Activated gamma-delta T cell treated with Interleukin-2 at 50 U/mL for 16 hours (primary cell): Measurements from ENCODE around the gene TBL1X.
"Not testable (repeated sequence)": the region's sequence is repeated elsewhere in the genome, so short reads cannot be mapped to it uniquely, and the experiment has no call there.

Source experiments
- DNase-seq: peaks from one replicate; pipeline ENCODE4 v3.0.0-alpha.2; 2020

The TBL1X gene

GRCh38 chrX:9464435-9465371 lies at the start of gene TBL1X:
Gene TBL1X (plus strand): TSS chrX:9465058. CDS start chrX:9653587, 188,529 bp downstream.
- DNase-seq = peak; percentile 33

GRCh38 chrX:9416562-9417348 lies 48.1 kb upstream of the TBL1X start:
- no peak for DNase-seq

- no peak for DNase-seq
Observed at GRCh38 chrX:9418262-9418661, 46.6 kb upstream of the TBL1X start.

- DNase-seq = no peak
Observed at GRCh38 chrX:9420275-9421265, 44.3 kb upstream of the TBL1X start.

GRCh38 chrX:9429767-9430166 lies 35.1 kb upstream of the TBL1X start:
- no peak for DNase-seq

- no peak for DNase-seq
Observed at GRCh38 chrX:9430346-9430921, 34.4 kb upstream of the TBL1X start.

GRCh38 chrX:9431281-9431680 lies 33.6 kb upstream of the TBL1X start:
- no peak for DNase-seq

GRCh38 chrX:9433596-9433995 lies 31.3 kb upstream of the TBL1X start:
- DNase-seq = no peak

GRCh38 chrX:9434051-9434550 lies 30.8 kb upstream of the TBL1X start:
- no peak for DNase-seq

GRCh38 chrX:9435086-9435485 lies 29.8 kb upstream of the TBL1X start:
- not testable (repeated sequence) for DNase-seq

- DNase-seq = no peak
Observed at GRCh38 chrX:9436812-9437211, 28.0 kb upstream of the TBL1X start.

GRCh38 chrX:9438933-9439494 lies 25.8 kb upstream of the TBL1X start:
- no peak for DNase-seq

- no peak for DNase-seq
Observed at GRCh38 chrX:9440116-9440844, 24.6 kb upstream of the TBL1X start.

- DNase-seq = no peak
Observed at GRCh38 chrX:9442056-9442455, 22.8 kb upstream of the TBL1X start.

- no peak for DNase-seq
Observed at GRCh38 chrX:9443327-9443726, 21.5 kb upstream of the TBL1X start.

- no peak for DNase-seq
Observed at GRCh38 chrX:9447906-9448305, 17.0 kb upstream of the TBL1X start.

GRCh38 chrX:9456250-9457074 lies 8.4 kb upstream of the TBL1X start:
- no peak for DNase-seq

GRCh38 chrX:9458034-9458433 lies 6.8 kb upstream of the TBL1X start:
- DNase-seq = not testable (repeated sequence)

- no peak for DNase-seq
Observed at GRCh38 chrX:9458516-9459078, 6.3 kb upstream of the TBL1X start.
